ENCODE results near the gene GUCA2B.

Gene GUCA2B

GRCh38 chr1:42146626-42147320, 6.4 kb upstream of the GUCA2B start:
- TF ChIP-seq, protein P1, sequence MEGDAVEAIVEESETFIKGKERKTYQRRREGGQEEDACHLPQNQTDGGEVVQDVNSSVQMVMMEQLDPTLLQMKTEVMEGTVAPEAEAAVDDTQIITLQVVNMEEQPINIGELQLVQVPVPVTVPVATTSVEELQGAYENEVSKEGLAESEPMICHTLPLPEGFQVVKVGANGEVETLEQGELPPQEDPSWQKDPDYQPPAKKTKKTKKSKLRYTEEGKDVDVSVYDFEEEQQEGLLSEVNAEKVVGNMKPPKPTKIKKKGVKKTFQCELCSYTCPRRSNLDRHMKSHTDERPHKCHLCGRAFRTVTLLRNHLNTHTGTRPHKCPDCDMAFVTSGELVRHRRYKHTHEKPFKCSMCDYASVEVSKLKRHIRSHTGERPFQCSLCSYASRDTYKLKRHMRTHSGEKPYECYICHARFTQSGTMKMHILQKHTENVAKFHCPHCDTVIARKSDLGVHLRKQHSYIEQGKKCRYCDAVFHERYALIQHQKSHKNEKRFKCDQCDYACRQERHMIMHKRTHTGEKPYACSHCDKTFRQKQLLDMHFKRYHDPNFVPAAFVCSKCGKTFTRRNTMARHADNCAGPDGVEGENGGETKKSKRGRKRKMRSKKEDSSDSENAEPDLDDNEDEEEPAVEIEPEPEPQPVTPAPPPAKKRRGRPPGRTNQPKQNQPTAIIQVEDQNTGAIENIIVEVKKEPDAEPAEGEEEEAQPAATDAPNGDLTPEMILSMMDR (IDR thresholded peaks at IDR 0.05), result peak; percentile 53
- Histone ChIP-seq H3K4me3 (no peak overlapping the region), H3K27ac (no peak overlapping the region)
- DNase-seq (ENCODE audit: low spot score), result no peak

GRCh38 chr1:42148166-42148565, 5.0 kb upstream of the GUCA2B start:
- Histone ChIP-seq H3K4me3 (no peak overlapping the region), H3K27ac (no peak overlapping the region)
- TF ChIP-seq, protein P1 (IDR thresholded peaks at IDR 0.05), result no peak
- no peak for DNase-seq (ENCODE audit: low spot score)

GRCh38 chr1:42150651-42151050, 2.6 kb upstream of the GUCA2B start:
- DNase-seq (ENCODE audit: low spot score), result no peak
- Histone ChIP-seq H3K27ac (no peak overlapping the region), H3K4me3 (no peak overlapping the region)
- TF ChIP-seq, protein P1 (IDR thresholded peaks at IDR 0.05), result no peak

- Histone ChIP-seq H3K4me3 (no peak overlapping the region), H3K27ac (no peak overlapping the region)
- no peak for DNase-seq (ENCODE audit: low spot score)
- TF ChIP-seq, protein P1 (IDR thresholded peaks at IDR 0.05), result no peak
These were observed 1.1 kb upstream of the GUCA2B start for GRCh38 chr1:42152119-42152518.

DNA sequence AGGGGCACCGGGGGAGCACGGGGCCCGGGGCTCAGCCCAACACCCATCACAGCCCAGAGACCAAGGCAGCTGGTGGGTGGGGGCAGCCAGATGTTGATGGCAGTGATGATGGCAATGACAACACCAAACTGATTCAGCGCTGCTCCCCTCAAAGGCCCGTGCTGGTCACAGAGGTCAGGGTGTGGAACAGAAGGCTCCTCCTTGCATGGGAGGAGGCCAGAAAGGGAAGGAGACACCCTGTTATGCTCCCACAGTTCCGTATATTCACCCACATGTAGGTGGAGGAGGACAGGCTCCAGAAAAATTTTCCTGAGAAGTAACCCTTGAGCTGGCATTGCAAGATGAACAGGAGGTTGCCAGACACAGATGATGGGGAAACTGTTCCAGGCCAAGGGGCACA, 414 bp downstream of the GUCA2B start:
- Histone ChIP-seq H3K27ac (no peak overlapping the region), H3K4me3 (no peak overlapping the region)
- TF ChIP-seq, protein P1 (IDR thresholded peaks at IDR 0.05), result no peak
- no peak for DNase-seq (ENCODE audit: low spot score)

DNA sequence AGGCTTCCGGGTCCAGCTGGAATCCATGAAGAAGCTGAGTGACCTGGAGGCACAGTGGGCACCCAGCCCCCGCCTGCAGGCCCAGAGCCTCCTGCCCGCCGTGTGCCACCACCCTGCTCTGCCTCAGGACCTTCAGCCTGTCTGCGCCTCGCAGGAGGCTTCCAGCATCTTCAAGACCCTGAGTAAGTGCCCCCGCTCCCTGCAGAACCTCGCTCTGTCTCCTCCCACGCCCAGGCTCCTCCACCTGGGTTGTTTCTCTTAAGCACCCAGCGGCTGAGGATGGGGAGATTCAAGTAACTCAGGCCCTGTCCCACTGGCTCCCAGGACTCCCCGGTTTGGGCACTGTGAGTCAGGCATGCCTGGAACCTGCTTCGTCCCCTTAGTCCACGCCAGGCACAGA, 1.5 kb downstream of the GUCA2B start:
- TF ChIP-seq, protein P1 (IDR thresholded peaks at IDR 0.05), result no peak
- no peak overlapping the region for H3K4me3 ChIP-seq
- no peak overlapping the region for H3K27ac ChIP-seq
- no peak for DNase-seq (ENCODE audit: low spot score)

DNA sequence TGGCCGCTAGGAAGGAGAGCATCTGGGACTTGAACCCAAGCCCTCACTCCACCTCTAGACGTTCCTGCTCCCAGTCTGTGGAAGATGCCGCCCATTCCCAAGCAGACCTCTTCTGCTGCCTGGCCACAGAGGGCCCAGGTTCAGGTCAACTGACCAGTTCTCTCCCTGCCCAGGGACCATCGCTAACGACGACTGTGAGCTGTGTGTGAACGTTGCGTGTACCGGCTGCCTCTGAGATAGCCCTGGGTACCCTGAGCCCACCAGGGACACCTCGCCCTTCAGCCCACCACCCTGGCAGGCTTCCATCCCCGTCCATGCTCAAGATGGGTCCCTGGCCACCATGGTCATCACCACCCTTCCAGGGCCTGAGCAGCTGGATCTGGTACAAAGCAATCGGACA, 2.2 kb downstream of the GUCA2B start:
- Histone ChIP-seq H3K4me3 (no peak overlapping the region), H3K27ac (no peak overlapping the region)
- TF ChIP-seq, protein P1 (IDR thresholded peaks at IDR 0.05), result no peak
- DNase-seq (ENCODE audit: low spot score), result no peak
